ENCODE measurements around the gene GAS2.

Gene GAS2

GRCh38 chr11:22728600-22729389 lies 62.4 kb downstream of the GAS2 start:
- DNase-seq (ENCODE audit: low spot score), result no peak

- DNase-seq (ENCODE audit: low spot score), result no peak
Measured at GRCh38 chr11:22730319-22730718, 63.9 kb downstream of the GAS2 start.

GRCh38 chr11:22732588-22732987 lies 66.2 kb downstream of the GAS2 start:
- no peak for DNase-seq (ENCODE audit: low spot score)

DNA sequence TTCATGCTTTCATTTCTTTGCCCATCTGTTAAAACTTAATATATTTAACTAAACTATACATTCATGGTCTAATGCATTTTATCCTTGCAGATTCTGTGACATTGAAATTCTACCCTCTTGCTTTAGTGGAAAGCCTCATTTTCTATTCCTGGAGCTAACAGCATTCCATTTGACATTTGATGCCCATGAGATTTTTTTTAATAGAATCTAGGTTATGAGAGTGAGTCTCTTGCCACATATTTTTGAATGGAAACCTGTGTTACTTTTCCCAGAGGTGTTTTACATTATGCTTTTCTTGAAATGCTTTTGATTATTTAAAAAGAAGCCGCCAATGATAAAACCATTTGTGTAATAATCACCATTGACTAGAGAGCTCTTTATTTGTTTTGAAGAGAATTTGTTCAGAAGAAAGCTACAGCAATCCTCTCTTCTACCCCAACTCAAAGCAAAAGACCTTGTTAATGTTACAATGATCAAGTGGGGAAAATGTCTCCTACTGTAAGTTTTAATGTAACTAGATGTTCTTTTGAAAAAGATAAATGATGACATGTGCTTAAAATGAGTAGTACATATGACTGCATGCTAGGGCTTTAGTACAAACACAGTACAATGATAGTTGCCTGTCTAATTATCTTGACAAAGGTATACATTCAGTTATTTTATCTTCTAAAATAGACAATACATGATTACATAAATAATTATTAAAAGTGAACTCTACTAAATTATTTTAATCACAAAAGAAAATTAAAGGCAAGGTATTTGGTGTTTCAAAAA lies 67.3 kb downstream of the GAS2 start:
- DNase-seq (ENCODE audit: low spot score), result no peak

DNA sequence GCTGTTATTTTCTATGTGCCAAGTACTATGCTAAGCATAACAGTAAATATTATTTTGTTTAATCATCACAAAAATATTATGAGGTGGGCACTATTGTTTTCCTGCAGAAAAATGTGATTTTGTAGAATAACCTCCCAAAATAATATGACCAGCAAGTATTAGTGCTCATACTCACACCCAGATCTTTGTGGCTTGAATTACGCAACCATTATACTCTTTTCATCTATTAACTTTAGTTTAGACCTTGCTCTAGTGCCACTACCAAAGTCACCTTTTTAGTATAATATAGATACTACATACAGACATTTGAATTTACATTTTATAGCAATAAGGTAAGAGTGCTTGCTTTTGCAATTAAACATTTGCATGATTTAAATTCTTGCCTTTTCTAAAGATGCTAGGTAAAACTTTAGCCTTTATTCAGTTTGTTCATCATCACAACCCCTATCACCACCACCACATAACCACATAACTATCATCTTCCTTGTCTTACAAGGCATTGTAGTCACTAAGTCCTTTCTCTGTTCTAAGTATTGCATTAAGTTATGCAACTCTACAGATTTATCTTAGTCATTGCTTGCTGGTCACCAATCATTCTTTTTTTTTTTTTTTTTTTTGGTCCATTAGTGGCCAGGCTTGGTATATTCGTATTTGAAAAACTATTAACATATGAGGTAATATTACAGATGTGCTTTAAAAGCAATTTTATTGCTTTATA lies 68.4 kb downstream of the GAS2 start:
- no peak for DNase-seq (ENCODE audit: low spot score)

- no peak for DNase-seq (ENCODE audit: low spot score)
Measured at GRCh38 chr11:22742157-22742613, 75.8 kb downstream of the GAS2 start.

GRCh38 chr11:22749536-22749935 lies 83.1 kb downstream of the GAS2 start:
- no peak for DNase-seq (ENCODE audit: low spot score)

- no peak for DNase-seq (ENCODE audit: low spot score)
Measured at GRCh38 chr11:22752908-22753310, 86.5 kb downstream of the GAS2 start.

DNA sequence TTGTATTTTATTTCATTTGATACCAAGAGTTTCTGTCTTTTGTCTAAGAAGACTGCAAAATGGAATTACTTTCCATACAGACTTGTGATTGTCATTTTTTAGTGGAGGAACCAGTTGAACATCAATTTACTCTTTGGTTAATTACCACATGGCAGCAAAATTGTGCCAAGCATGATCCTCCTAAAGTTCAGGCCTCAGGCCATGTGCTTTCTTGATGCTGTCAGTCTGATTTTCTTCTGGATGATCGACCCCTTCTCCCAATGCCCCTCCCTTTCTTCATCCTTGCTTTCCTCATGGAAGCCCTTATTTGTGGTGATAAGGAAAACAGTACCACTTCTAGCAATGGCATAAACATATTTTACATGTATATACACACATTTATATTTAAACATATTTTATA lies 87.0 kb downstream of the GAS2 start:
- no peak for DNase-seq (ENCODE audit: low spot score)

DNA sequence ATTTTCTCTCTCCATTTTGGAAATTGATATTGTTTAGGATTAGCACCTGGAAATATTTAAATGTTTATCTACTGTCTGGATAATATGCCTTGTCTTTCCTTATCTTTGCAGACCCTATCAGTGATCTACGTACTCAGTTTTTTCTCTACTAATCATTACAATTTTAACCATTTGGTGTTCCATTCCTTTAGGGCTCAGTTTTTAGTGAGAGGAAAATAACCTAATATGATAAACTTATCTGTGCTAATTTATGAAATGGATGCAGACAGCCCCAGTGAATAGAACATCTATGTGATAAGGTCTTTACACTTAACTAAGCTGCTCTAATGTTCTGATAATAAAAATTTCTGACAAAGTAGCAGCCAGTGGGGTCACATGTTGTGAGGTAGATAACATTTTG lies 94.7 kb downstream of the GAS2 start:
- DNase-seq (ENCODE audit: low spot score), result no peak

GRCh38 chr11:22763166-22763565 lies 96.8 kb downstream of the GAS2 start:
- no peak for DNase-seq (ENCODE audit: low spot score)

- no peak for DNase-seq (ENCODE audit: low spot score)
Measured at GRCh38 chr11:22764735-22765134, 98.3 kb downstream of the GAS2 start.

DNA sequence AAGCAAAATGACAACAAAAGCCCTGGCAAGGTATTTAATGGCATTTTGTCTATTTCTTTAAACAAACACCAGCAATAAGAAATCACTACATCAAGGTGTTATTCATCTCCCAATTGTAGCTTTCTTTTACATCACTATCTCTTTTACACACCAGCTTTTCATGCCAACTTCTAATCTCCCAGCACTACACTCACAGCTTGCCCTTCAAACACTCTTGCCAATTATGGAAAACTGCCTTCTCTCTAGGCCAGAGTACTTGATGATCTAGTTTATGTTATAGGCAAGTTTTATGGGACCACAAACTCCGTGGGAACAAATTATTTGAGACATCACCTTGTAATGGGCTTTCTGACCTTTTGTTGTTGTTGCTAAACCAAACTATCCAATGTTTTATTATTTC lies 101.9 kb downstream of the GAS2 start:
- no peak for DNase-seq (ENCODE audit: low spot score)

DNA sequence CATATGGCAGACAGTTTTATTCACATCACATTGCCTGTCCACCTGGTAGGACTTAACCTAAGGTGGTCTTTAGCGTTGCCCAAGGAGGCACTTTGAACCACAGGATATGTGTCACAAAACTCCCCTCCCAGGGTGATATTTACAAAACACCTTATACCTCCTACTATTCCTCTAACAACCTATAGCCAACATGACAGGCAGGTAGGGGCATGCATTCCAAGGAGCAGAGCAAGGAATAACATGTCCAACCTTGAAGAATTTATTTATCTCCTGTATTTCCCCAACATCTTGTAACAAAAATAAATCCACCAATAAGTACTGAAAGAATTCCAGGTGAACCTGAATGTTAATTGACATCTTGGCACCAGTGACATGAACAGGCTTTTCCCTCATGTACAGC lies 102.7 kb downstream of the GAS2 start:
- DNase-seq (ENCODE audit: low spot score), result no peak

GRCh38 chr11:22774716-22775115 lies 108.3 kb downstream of the GAS2 start:
- DNase-seq (ENCODE audit: low spot score), result no peak

- DNase-seq (ENCODE audit: low spot score), result no peak
Measured at GRCh38 chr11:22775248-22775647, 108.8 kb downstream of the GAS2 start.

DNA sequence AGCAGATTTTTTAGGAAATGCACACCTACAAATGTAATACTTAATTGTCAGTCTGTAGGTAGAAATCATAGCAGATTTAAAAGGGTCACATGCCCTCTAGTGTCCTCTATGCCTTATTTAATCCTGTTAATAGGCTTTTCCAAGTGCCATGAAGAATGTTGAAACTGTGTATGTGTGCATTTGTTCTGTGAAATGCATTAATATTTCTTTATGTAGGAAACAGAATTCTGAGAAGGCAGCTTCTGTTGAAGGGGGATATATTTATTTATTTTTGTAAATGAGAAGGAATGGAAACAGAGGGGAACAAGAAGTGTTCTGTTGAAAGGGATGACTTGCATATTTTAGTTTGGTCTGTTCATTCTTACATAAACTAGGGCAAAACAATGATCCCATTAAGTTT lies 112.2 kb downstream of the GAS2 start:
- DNase-seq (ENCODE audit: low spot score), result no peak

- no peak for DNase-seq (ENCODE audit: low spot score)
Measured at GRCh38 chr11:22779850-22780249, 113.4 kb downstream of the GAS2 start.

DNA sequence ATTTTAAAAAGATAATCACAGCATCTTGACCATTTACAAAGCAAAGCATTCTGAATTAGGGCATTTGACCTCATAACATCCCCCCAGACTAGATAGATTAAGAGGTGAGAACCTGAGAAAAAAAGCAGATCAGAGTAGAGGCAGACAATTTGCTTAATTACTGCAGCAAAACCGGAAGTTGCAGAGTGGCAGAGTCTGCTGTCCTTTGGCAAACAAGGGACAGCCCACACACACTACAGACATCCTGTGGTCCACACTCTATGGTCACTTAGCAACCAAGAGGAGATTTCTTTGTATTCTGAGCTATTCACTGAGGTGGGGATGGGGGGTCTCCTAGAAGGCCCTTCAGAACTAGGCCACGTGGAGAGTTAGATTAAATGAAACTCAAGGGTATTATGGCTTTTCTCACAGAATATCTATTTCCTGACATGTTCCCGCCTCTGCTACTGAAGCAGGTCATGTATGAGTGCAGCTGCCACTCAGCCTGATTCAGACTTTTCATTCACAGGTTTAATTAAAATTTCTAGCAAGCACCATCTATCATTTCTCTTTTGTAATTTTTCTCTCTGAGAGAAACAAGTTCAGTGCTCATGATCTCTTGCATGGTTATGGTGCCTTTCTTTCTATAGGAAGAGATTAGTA lies 114.7 kb downstream of the GAS2 start:
- no peak for DNase-seq (ENCODE audit: low spot score)

DNA sequence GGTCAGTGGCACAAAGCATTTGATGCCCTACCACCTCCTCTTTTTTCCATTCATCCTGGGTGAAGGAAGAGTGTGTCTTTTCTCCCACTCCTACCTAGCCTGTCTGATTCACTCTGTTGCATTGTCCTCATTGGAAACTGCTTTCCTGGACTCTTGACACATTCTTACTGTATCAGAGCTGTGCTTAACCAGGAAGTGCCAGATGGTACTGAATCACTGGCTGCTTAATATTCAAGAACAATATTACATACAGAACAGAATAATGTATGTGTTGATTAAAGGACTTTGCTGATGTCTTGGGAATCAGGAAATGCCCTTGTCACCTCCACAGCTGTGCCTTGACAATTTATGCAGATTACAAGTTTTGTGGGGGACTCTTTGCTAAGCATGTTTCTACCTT lies 118.8 kb downstream of the GAS2 start:
- DNase-seq (ENCODE audit: low spot score), result no peak

DNA sequence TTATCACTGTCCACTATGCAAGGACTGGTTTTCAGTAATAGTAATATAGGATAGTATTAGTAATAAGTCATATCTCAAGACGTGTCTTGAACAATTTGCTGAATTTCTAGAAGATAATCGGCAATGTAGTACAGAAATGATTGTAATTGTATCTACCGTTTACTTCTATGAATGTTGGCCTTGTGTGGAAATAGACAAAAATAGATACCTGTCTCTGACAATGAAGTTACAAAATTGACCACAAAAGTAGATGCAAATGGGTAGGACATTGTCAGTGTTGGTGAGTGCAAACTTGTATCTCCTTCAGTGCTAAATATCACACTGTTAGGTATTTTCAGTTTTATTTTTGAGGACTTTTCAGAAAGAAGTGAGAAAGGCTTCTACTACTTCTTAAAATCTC lies 120.1 kb downstream of the GAS2 start:
- no peak for DNase-seq (ENCODE audit: low spot score)

GRCh38 chr11:22787055-22787454 lies 120.6 kb downstream of the GAS2 start:
- DNase-seq (ENCODE audit: low spot score), result no peak
